Stimulated activated CD8-positive, alpha-beta memory T cell treated with anti-CD3 and anti-CD28 coated beads, Interleukin-4, amount 100 ng/mL, for 4 hours (primary cell): ENCODE measurements around the gene ZNF697.
"Not testable (repeated sequence)": the region's sequence is repeated elsewhere in the genome, so short reads cannot be mapped to it uniquely, and the experiment has no call there.

Experiments
- DNase-seq, 2 donors: peaks; one replicate each; pipeline ENCODE4 v3.0.0-alpha.2; 2020; ENCODE audit warnings: low read depth in 2 of 2, low spot score in 1 of 2

Gene ZNF697

GRCh38 chr1:119647734-119648619, at the start of gene ZNF697:
Gene ZNF697 (minus strand): TSS chr1:119648266. CDS start chr1:119626100, 22,166 bp downstream.
- DNase-seq = no peak

DNA sequence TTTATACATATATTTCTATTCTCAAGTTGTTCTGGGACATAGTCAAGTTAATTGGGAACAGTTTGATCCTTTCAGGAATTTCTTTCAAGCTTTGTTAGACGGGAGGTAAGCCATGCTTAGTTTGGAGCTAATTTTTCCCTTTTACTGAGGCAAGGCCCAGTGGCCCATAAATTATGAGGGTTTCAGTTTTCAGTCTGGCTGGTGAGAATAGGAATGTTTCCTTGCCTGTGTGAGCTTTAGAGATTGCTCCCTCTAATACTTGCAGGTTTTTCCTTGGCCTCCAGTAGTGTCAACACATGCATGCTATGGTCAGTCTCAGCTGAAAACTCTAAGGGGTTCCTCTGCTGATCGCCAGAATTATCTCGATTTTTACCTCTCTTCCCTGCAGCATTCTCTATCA, 49.5 kb upstream of the ZNF697 start:
- no peak for DNase-seq

DNA sequence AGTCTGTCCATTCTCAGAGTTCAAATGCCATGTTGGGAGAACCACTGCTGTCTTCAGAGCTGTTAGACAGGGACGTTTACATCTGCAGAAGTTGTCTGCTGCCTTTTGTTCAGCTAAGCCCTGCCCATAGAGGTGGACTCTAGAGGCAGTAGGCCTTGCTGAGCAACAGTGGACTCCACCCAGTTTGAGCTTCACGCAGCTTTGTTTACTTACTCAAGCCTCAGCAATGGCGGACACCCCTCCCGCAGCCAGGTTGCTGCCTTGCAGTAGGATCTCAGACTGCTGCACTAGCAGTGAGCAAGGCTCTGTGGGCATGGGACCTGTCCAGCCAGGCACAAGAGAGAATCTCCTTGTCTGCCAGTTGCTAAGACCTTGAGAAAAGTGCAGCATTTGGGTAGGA, 48.8 kb upstream of the ZNF697 start:
- DNase-seq = not testable (repeated sequence)

GRCh38 chr1:119689511-119689910, 41.4 kb upstream of the ZNF697 start:
- DNase-seq = no peak

DNA sequence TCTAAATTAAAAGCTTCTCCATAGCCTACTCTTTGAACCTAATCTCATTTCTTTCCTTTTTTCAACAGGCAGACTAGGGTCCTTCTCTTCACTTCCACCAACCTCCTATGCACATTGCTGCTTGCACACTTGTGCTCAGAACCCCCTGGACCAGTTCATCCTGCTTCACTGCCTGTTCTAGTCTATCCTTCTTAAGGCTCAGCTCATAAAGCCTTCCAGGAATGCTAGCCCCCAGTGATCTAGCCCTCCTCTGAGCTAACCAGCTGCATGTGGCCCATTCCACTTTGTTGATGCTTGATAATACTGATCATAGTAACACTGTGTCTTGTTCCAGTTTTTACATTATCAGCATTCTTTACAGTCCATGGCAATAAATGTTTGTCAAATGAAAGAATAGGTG, 40.7 kb upstream of the ZNF697 start:
- DNase-seq = no peak

DNA sequence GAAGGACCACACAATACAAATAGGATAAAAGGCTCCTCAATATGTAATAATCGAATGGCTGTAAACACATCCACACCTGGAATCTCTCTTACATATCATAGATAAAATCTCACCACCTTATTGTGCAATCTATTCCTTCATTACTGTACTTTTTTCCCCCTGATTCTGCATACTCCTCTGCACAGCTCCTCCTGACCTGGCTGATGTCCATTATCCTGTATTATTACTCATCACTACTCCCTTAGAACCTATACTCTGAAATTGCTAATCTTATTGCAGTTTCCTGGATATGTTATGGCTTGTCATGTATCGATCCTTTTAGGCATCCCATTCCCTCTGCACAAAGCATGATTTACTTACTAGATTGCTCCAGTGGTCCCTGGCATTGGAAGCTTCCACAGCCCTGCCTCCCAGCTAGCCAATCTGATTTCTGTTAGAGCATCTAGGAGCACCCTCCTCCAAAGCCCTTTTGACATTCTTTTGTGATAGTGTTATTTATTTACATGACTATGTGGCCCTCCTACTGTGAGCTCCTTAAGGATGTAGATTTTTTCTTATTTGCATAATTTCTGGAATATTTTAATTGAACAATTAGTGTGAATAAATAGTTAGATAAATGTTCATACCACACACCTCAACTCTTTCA, 39.5 kb upstream of the ZNF697 start:
- no peak for DNase-seq

DNA sequence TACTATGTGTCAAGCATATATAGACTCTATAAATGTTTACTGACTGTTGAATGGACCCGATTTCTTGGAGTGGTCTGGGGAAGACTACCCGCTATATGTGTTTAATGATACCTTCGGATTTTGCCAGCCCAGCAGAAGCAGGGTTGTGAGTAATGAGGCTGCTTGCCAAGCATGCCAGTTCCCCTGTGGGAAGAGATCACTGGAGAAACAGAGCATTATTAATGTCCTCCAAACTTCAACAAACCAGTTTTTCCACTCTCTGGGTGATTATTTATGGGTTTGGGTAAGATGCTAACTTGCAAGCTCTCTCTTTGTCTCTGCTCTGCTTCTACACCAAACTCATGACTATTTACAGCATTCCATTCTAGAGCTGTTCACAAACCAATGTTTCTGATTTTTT, 38.6 kb upstream of the ZNF697 start:
- no peak for DNase-seq

DNA sequence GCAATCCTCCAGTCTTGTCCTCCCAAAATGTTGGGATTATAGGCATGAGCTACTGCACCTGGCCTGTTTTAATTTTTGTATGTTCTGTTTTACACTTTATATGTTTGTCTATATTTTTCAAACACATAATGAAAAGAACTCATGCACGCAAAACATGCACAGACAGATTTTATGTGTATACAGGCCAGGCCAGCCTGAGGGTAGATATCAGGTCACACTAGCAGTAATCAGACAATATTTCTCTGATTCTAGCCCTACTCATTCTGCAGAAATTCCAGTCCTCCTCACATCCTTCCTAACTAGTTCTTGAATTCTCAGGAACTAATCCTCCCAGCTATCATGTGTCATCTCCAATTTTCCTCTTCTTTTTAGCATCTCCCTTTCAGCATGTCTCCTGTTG, 35.8 kb upstream of the ZNF697 start:
- DNase-seq = no peak

DNA sequence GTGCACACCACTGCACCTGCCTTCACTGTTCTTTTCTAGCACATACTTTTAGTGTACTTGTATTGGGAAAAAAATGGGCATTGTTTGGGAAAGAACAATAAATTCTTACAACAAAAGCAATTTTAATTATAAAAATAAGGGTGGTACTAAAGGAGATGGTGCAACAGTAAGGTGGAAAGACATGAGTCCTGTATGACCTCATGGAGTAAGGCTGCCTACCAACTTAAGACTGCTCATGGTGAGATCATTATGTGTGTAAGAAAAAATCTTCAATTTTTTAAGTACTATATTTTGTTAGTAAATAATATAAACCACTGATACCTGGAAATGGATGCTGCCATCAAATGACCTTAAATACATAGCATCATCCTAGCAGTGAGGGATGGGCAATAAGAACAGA, 34.1 kb upstream of the ZNF697 start:
- no peak for DNase-seq

DNA sequence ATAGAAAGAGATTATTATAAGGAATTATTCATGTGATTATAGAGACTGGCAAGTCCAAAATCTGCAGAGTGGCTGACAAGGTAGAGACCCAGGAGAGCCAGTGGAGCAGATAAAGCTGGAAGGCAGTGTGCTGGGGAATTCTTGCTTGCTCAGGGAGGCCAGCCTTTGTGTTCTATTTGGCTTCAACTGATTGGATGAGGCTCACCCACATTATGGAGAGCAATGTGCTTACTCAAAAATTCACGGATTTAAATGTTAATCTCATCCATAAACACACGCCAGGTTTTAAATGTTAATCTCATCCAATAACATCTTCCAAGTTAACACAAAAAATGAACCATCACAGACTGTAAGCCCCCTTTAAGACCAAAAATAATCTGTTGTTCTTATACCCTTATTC, 33.5 kb upstream of the ZNF697 start:
- DNase-seq = no peak

DNA sequence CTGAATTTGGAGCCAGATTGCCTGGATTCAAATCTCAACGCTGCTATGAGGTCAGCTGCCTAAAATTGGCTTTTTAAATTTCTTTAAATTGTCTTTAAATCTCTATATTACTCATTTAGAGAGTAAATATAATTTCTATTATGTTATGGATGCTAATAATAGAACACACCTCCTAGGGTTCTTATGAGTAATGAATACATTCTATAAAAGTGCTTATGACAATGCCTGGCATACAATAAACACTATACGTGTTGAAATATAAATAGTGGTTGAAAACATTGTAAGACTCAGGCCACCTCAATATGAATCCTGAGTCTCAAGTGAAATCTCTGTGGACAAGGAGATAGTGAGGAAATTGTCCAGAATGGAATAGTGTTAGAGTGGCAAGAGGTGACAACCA, 32.7 kb upstream of the ZNF697 start:
- DNase-seq = no peak

DNA sequence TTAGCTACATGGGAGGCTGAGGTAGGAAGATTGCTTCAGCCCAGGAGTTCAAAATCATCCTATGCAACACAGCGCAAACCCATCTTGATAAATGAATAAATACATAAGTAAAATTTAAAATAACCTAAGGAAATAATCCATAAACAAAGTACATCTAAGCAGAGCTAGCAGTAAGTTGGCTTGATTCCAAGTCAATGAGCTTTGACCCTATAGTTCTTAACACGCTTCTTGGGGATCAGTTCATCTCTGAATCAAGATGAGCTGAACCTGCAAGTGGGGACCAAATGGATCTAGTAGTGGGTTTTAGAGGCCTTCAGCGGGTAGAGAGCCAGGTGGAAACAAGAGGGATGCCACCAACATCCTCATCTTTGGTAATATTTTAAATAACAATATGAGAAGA, 32.1 kb upstream of the ZNF697 start:
- DNase-seq = no peak

DNA sequence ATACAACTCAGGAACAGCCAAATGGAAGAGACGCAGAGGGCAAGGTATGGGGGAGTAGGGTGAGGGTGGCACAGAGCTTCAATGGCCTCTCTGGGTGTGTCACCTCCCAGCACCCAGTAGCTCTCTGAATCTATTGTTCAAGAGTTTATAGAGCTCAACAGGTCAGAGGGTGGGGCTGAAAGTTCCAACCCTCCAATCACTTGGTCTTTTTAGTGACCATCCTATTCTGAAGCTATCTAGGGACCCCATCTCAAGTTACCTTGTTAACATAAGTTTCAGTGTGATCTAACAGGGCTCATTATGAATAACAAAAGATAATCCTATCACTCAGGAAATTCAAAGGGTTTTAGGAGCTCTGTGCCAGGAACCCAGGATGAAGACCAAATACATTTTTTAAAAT, 31.2 kb upstream of the ZNF697 start:
- no peak for DNase-seq

DNA sequence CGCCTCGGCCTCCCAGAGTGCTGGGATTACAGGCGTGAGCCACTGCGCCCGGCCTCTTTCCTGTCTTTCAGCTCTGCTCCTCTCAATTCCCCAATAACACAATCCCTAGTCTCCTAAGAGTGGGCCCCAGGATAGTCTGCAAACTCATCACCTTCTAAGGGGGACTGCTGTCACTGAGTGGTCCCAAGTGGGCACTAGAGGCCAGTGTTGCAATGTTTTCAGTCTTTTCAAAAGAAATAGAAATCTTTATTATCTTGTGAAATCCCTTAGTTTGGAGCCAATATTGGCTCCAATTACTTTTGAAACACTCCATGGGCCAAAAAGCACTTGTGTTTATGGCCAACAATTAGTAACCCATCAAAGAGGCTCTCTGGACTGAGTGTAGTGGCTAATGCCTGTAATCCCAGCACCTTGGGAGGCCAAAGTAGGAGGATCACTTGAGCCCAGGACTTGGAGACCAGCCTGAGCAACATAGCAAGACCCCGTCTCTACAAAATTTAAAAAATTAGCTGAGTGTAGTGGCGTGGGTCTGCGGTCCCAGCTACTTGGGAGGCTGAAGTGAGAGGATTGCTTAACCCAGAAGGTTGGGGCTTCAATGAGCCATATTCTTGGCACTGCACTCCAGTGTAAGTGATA, 28.6 kb upstream of the ZNF697 start:
- DNase-seq = no peak

- DNase-seq = peak; percentile 8 to 42
These were observed 27.6 kb upstream of the ZNF697 start for GRCh38 chr1:119675349-119676345.

GRCh38 chr1:119674835-119675289, 26.8 kb upstream of the ZNF697 start:
- no peak for DNase-seq

GRCh38 chr1:119674111-119674526, 26.1 kb upstream of the ZNF697 start:
- no peak for DNase-seq

GRCh38 chr1:119673171-119673940, 25.3 kb upstream of the ZNF697 start:
- no peak for DNase-seq

- DNase-seq = no peak
These were observed 22.8 kb upstream of the ZNF697 start for GRCh38 chr1:119670898-119671297.

DNA sequence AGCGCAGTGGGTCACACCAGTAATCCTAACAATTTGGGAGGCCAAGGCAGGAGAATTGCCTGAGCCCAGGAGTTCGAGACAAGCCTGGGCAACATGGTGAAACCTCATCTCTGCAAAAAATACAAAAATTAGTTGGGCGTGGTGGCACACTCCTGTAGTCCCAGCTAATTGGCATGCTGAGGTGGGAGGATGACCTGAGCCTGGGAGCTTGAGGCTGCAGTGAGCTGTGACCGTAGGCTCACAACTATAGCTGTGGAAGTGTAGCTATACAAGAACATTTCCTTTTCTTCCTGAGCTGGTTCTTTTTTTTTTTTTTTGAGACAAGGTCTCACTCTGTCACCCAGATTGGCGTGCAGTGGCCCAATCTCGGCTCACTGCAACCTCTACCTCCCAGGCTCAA, 19.1 kb upstream of the ZNF697 start:
- no peak for DNase-seq
